Hepatocyte (in vitro differentiated cells): ENCODE results near the gene FARP1.

Source experiments
- EZH2 ChIP-seq: fragments of 200-600 bp; sonication (generic); IDR thresholded peaks from 2 replicates; pipeline ENCODE4 v1.6.1; 2016; ENCODE audit warnings: antibody characterized with exemption, mild to moderate bottlenecking, borderline replicate concordance
- TF ChIP-seq, protein P1 (sequence below): fragments of 200-600 bp; sonication (generic); IDR thresholded peaks from 2 replicates; pipeline ENCODE4 v1.5.1; 2016; ENCODE audit warnings: antibody characterized with exemption, mild to moderate bottlenecking; ENCODE audit not compliant: poor library complexity

- TF ChIP-seq, protein P1, sequence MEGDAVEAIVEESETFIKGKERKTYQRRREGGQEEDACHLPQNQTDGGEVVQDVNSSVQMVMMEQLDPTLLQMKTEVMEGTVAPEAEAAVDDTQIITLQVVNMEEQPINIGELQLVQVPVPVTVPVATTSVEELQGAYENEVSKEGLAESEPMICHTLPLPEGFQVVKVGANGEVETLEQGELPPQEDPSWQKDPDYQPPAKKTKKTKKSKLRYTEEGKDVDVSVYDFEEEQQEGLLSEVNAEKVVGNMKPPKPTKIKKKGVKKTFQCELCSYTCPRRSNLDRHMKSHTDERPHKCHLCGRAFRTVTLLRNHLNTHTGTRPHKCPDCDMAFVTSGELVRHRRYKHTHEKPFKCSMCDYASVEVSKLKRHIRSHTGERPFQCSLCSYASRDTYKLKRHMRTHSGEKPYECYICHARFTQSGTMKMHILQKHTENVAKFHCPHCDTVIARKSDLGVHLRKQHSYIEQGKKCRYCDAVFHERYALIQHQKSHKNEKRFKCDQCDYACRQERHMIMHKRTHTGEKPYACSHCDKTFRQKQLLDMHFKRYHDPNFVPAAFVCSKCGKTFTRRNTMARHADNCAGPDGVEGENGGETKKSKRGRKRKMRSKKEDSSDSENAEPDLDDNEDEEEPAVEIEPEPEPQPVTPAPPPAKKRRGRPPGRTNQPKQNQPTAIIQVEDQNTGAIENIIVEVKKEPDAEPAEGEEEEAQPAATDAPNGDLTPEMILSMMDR = no peak
- TF ChIP-seq EZH2 = no peak
These were observed 285.5 kb downstream of the FARP1 start for GRCh38 chr13:98428256-98428966.
